Measurements from ENCODE around the gene SLC39A11.

- no peak for TF ChIP-seq CTCF (IDR thresholded peaks at IDR 0.05)
- TF ChIP-seq EZH2 (IDR thresholded peaks at IDR 0.05) = no peak
Observed at GRCh38 chr17:72648702-72649101, 443.8 kb downstream of the SLC39A11 start.
